UCSD-AML1 (cell line): ENCODE results near the gene NPM3.

Experiments
- DNase-seq: peaks from one replicate; lab custom pipeline; 2025; ENCODE audit not compliant: unreplicated experiment; lab: John Stamatoyannopoulos, UW

The NPM3 gene

DNA sequence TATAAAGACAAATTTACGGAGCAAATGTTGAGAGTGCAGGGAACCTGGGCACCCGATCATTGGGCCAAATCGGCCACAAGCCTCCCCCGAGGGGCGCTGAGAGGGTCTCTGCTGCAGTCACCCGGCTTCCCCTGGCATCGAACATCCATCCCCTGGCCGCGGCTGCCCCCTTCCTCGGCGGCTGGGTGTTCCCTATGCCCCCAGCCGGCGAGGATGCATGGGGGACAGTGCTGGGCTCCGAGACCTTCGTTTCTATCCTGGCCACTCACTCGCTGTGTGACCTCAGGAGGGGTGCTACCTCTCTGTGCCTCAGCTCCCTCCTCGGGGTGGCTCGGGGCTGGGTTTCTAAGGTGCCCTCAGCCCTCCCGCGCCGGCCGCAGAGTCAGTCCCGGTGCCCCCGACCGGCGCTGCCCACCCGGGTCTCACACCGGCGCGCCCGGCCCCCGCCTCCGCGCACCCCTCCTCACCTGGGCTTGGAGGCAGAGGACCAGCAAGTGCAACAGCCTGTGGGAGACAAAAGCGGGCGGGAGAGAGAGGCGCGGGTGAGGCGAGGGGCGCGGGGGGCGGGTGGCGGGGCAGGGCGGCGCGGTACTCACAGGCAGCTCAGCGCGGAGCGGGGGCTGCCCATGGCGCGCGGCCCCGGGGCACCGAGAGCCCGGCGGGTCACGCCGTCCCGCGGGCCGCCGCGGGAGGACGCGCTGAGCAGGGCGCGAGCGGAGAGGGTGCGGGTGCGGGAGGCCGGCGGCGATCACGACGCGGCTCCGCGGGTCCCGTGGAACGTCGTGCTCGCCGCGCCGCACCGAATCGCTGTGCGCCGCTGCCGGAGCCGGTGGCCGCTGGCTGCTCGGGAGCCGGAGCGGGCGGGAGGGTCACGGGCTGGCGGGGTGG lies 7.7 kb downstream of the NPM3 start, which contains the start of gene FGF8:
Gene FGF8, minus strand, starts transcription at position 842 of the 888 bp plus-strand sequence. Its CDS starts 214 bp downstream, at position 628.
- DNase-seq: no peak

DNA sequence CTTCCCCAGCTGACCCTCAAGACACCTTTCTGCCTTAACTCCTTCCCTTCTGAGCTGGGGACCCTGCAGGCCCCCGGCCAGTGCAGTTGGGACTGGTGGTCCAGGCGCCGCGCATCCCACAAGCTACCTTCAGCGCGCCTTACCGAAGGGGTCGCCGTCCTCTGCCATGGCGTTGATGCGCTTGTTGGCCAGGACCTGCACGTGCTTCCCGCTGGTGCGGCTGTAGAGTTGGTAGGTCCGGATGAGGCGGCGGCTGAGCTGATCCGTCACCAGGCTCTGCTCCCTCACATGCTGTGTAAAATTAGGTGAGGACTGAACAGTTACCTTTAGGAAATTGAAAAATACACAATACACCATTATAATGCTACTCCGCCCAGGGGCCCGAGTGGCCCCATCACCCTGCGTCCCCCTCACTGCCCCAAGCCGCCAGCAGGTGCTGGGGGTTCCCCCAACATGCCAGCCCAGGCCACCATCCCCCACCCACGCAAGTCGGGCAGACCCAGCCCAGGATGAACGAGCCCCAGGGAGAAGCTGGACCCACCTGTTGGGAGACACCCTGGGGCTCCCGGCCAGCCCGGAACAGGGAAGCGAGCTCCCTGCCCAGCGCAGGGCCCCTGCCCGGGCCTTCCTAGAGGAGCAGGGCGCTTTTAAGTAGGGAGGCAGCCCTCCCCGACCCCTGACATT lies 8.5 kb downstream of the NPM3 start:
- no peak for DNase-seq

DNA sequence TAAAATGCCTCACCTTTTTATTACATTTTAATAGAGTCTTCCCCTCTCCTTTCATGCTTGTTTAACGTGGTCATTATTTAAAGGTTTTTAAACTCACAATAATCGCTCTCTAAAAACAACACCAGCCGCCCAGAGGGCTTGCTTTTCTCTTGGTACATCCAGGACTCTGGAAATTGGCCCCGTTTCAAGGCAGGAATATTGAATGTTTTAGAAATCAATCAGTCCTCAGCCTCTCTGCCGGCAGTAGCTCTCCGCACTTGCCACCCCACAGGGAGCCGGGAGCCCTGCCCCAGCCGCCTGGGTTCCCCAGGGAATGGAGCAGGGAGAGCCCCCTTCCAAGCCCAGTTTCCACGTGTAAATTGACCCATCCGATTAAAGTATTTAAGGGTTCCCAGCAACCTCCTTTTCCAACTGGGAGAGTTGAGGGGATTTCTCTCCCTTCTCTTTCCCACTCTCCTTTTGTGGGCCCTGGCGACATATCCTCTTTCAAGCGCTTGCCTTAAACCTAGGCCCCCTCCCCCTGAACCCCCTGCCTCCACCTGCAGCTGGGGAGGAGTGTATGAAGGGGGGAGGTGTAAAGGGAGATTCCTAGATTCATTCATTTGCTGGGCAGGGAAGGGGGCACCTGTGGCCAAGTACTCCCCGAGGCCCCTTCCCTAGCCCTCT lies 9.2 kb downstream of the NPM3 start:
- DNase-seq: no peak

DNA sequence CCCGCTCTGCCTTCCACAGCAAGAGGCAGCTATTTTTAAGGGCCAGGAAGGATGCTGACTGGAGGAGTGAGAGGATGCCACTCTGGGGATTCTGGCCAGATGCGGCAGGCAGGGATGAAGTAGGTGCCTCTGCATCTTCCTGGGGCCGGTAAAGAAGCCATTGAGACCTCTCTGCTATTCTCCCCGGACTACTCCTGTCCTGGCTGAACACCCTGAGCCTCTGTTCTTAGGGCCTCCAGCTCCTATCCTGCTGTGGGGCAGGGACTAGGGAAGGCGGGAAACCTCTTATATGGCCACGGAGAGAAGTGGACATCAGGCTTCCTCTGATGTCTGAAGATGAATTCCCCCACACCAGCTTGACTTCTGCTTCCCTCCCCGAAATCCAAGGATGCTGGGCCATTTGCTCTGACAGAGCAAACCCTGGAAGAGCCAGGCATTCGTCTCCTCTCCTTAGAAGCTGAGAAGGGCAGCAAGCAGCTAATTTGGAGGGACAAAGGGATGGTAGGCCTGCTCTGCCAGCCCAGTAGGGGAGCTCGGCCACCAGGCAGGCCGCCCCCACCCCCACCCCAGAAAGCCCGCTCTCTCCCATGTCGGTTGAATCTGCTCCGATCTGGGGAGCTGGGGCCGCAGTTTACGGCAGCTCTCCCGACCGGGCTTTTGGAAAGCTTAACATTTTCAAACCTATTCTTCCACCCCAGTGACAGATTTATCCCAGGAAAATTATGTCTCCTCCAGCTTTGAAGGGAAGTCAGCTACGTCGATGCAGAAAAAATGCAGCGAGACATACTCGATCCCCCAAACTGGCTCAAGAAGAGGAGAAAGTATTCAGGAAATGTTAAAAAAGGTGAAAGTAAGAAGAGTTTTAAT lies 10.1 kb downstream of the NPM3 start:
- DNase-seq: no peak

DNA sequence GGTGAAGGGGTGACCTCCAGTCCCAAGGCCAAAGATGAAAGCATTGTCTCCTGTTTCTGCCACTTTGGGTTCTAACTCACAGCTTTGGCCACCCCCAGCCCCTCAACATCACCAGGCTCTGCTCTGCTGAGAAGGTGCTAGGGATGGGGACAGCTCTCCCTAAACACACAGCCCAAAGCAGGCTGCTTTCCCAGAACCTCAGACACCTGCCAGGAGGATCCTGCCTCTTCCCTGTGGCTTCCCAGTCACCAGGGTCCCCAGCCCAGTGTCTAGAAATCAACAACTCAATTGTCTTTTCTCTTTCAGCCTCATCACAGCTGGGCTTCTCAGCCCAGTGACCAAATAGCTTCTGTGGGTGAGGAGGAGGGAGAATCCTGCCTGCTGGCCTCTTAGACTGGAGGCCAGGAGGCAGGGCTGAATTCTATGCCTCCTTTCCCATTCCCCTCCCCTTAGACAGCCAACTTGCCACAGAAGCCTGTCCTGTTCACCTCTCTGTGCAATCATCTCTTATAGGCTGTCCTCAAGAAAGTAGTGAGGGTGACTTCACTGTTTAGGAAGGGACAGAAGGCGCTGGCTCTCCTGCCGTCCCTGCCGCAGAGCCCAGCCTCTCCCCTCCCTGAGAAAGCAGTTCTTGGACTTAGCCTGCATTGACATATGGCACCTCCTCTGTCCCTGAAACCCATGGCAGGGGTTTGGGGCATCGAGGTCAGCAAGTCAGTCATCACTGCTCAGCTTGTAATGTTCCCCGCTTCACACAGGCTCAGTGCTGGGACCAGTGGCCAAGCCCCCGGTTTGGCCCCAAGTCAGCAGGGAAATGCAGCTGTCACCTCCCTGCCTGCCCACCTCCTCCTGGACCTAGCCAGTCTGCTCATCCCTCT lies 11.0 kb downstream of the NPM3 start:
- no peak for DNase-seq

DNA sequence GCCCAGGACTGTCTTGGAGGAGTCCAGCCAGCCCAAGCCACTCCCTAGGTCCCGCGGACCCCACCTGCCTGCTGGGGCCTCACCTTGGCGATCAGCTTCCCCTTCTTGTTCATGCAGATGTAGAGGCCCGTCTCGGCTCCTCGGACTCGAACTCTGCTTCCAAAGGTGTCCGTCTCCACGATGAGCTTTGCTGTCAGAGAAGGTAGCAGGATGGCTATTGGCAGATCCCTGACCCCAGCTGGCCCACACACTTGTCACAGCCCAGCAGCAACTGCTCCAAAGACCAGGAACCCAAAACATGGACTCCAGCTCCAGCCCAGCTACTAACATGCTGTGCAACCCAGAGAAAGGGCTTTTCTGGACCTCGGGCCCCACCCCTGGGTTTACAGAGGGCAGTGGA lies 11.9 kb downstream of the NPM3 start:
- DNase-seq: no peak

DNA sequence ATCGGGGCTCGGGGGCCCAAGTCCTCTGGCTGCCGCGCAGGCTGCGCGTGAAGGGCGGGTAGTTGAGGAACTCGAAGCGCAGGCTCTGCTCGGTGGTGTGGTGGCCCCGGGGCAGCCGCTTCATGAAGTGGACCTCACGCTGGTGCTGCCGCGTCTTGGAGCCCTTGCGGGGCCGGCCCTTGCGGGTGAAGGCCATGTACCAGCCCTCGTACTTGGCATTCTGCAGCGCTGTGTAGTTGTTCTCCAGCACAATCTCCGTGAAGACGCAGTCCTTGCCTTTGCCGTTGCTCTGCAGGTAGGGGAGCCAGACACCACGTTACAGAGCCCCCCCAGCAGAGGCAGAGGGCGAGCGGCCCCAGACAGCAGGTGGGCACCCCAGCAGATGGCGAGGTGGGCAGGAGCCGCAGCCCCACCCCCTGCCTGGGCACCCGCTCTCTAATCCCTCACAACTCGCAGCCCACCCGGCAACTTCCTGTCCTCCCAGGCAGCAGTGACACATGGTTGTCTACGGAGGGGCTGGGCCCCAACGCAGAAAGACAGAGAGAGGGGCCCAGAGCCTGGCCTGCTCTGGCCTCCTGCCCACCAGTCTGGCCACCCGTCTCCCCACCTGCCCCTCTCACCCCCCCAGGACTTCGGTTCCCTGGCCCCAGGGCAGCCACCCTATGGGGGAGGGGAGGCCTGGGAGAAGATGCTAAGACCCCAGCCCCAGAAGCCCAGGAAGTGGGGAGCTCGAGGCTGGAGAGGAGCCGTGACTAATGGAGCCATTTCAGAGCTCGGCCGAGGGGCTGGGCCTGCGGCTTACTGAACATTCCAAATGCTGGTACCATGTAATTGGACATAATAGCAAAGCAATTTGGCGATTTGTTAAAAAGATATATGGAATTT lies 12.7 kb downstream of the NPM3 start:
- no peak for DNase-seq

DNA sequence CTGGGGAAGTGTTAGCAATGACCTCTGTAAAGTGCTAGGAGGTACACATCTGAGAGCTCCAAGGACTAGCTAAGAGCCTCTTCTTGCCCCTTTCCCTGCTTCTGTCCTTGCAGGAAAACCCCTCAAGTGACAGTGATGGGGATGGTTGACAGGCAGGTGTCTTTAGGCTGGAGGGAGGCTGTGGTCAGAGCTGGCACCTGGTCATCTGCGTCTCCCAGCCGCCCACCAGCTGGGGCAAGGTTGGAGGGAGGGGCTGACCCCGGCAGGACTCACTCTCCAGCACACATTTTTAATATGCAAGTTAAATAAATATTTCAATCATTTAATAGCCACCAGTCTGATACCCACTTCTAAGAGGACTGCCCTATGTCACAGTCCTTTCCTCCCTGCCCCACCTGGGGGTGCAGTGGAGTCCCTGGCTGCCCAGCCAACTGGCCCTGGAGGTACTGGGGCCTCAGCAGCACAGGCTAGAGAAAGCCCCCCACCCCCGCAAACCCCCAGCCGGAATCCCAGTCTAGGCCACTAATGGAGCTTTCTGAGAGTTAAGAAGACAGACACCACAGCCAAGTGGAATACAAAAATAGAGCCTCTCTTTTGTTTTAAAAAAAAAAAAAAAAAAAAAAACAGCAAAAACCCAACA lies 13.6 kb downstream of the NPM3 start:
- DNase-seq: no peak

DNA sequence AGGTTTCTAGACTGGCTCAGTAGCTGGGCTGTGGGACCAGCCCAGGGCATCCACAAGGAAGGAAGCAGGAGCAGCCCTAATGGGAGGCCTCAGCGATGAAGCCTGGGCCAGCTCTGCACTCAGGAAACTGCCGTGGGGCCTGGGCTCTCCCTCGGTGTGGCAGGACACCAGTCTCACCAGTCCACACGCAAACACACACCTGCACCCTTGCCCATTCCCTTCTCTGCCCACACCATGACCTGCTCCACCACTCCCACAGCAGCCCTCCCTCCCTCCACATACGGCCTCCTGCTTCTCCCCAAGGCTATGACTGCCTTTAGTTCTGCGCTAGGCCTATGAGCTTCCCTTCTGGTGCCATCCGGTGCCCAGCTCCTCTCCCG lies 14.5 kb downstream of the NPM3 start:
- no peak for DNase-seq

DNA sequence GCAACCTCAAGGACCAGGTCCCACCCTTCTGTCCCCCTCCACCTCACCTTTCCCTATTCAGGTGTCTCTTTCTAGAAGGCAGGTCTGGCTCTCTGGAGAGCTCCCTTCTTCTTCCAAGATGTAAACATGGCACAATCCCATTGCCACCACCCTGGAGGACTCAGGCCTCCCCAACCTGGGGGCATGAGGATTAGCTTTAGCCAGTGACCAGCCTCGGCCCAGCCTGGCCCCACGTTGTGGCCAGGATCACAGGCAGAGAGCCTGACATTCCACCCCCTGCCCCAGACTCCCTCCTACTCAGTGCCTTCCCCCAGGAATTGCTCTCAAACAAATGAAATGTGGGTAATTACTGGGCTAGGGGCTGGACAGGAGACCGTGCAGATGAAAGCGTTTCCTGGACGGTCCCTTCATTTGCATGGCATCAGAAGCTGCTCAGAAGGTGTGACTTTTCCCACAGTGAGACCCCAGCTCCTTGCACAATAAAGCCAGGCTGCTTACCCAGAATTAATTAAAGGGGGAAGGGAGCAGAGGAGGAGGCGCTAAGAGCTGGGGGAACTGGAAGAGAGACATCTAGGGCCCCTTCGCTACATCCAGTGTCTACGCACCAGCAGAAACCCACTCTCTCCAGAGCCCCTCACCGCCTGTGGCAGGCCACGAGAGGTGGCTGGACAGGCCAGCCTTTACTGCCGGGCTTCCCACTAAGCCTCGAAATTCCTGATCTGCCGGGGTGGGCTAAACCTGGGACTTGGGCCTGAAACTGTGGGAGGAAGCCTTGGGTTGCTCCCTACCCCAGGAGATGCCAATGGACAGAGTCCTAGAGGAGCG lies 15.1 kb downstream of the NPM3 start:
- no peak for DNase-seq

DNA sequence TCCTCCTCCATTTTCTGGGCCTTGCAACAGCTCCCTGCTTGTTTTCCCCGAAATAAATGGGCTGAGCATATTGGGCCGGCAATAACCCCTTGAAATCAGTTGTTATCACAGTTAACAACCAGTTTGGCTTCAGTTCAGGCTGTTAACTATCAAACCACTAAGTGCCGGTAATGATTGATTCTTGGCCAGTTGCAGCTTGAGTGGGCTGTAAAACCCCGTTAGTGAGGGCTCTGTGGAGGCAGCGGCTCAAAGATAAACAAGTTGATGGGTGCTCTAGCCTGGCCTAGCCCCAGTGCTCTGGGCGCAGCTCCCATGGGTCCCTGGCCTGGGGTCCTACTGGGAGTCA lies 15.7 kb downstream of the NPM3 start:
- no peak for DNase-seq

DNA sequence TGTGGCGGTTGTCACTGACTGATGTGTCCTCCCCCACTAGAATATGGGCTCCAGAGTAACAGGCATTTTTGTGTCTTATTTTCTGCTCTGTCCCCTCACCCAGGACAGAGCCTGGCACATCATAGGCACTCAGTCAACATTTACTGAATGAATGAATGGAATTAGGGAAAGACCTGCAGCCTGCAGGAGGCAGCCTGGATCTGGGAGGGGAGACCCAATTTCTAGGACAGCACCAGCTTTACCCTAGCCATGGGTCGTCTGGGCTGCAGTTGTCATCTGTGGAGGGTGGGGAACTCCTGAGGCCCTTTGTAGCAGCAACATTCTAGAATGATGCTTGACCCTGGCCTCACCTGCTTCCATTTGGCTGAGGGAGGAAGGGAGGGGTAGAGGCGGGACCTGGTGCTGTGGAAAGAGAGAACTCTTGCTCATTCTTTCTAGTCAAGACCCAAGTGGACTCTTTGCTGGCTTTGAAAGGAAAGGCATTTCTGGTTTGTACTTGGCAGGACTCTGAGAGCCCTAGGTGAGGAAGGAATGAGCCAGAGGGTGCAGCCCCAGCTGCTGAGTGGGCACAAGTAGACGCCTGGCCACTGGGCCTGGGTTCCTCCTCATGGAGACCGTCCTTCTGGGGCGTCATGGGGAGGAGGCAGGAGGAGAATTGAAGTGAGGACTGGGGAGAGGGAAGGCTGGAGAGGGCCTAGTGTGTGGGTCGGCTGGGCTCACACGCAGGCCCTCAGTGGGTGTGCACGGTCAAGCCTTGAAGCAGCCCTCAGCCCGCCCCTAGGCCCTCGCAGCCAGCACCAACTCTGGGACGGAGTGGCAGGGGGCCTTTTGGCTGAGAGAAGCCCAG lies 16.3 kb downstream of the NPM3 start:
- no peak for DNase-seq

DNA sequence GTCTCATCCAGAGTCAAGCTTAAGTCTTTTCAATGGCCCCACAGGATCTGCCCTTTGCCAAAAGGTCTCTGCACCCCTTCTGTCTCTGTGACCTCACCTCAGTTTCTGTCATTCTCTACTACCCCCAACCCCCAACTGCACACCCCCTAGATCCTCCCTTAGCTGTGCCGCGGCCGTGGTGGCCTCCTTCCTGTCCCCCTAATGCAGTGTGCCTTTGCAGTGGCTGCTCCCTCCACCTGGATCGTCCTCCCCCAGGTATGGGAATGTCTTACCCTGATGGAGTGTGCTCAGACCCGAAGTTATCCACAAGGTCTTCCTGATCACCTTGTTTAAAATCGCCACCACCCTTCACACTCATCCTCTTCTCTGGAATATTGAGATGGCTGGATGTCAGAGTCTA lies 16.9 kb downstream of the NPM3 start:
- DNase-seq: no peak

DNA sequence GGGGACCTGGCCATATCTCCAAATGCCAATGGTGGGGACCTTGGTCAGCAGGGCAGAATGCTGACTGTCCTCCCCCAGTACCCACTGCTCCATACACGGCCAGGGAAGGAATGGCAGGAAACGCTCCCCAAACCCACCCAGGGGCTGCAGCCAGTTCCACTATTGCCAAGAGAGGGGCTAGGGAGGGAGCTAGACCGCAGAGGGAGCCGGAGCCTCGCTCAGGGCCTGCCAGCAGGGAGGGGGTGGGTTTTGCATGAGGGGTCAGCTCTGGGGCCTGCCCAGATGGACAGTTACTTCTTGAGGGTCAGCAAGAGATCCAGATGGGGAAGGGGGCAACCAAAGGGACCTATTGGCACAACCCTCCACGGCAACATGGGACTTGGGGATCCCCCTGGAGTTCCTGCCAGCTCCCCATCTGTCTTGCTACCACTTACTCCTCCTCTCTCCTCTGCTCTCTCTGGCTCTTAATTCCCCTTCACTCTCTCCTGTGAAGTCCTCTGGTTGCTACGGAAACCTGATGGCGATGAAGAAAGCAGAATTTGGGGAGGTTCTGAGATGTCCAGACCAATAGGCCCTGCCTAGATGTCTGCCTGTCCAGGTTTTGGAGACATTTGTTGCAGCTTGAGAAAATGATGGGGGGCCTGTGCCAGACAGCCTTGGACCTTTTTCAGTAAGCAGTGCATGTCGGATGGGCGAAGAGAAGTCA lies 20.0 kb downstream of the NPM3 start:
- no peak for DNase-seq

DNA sequence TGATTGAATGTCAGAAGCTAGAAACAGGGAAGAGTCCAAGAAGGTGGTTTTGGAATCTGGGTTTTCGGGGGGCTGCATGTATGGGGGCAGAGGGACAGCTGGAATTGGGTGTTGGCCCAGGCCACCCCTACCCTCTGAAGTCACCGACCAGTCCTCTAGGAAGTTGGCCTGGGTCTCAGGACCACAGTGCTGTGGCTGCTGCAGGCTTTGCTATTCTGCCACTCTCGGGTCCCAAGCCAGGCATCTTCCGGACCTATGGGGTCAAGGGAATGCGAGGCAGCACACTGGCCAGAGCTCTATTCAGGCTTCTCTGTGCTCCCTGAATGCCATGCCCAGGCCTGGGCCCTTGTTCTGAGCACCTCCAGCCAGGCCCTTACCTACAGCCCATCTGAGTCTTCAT lies 20.5 kb downstream of the NPM3 start:
- no peak for DNase-seq

DNA sequence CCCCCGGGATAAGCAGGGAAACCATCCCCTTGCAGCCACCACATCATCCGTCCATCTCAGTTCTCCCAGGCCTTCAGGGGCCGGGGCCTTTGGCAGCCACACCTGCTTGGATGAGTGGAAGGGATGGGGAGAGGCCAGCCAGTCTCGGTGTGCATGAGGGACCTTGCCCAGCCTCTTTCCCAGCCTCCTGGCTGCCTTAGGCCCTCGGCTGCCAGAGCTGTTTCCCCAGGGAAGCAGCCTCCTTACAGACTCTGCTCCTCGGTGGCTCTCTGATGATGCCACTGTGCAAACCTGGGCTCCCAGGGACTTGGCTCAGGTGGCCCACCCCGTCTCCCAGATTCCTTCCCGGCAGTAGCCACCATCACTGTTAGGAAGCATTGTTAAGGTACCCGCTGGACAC lies 22.0 kb downstream of the NPM3 start:
- no peak for DNase-seq
